GM19099 (cell line): ENCODE results near the gene TMEM229B.

Experiments
- POLR2A ChIP-seq: IDR thresholded peaks from 3 replicates; pipeline ENCODE4 v1.6.1; 2011; ENCODE audit warnings: low read depth; ENCODE audit not compliant: insufficient read length; ENCODE audit errors: extremely low read depth

TMEM229B gene

GRCh38 chr14:67520482-67520881 lies 32.0 kb upstream of the TMEM229B start:
- TF ChIP-seq POLR2A = no peak

- no peak for TF ChIP-seq POLR2A
Observed at GRCh38 chr14:67519406-67519805, 30.9 kb upstream of the TMEM229B start.

GRCh38 chr14:67517083-67517482 lies 28.6 kb upstream of the TMEM229B start:
- TF ChIP-seq POLR2A = no peak

GRCh38 chr14:67516676-67517075 lies 28.2 kb upstream of the TMEM229B start:
- TF ChIP-seq POLR2A = no peak

GRCh38 chr14:67515386-67516079 lies 27.0 kb upstream of the TMEM229B start:
- no peak for TF ChIP-seq POLR2A

GRCh38 chr14:67514650-67515385 lies 26.3 kb upstream of the TMEM229B start:
- no peak for TF ChIP-seq POLR2A

- no peak for TF ChIP-seq POLR2A
Observed at GRCh38 chr14:67514203-67514607, 25.7 kb upstream of the TMEM229B start.

GRCh38 chr14:67513631-67514108 lies 25.1 kb upstream of the TMEM229B start:
- no peak for TF ChIP-seq POLR2A

GRCh38 chr14:67512463-67513310 lies 24.2 kb upstream of the TMEM229B start:
- no peak for TF ChIP-seq POLR2A

- TF ChIP-seq POLR2A = no peak
Observed at GRCh38 chr14:67510836-67511235, 22.3 kb upstream of the TMEM229B start.

- TF ChIP-seq POLR2A = no peak
Observed at GRCh38 chr14:67510121-67510520, 21.6 kb upstream of the TMEM229B start.

- TF ChIP-seq POLR2A = no peak
Observed at GRCh38 chr14:67508956-67509355, 20.4 kb upstream of the TMEM229B start.

GRCh38 chr14:67505254-67505653 lies 16.7 kb upstream of the TMEM229B start:
- no peak for TF ChIP-seq POLR2A

GRCh38 chr14:67503331-67503730 lies 14.8 kb upstream of the TMEM229B start:
- TF ChIP-seq POLR2A = no peak

GRCh38 chr14:67502867-67503266 lies 14.3 kb upstream of the TMEM229B start:
- TF ChIP-seq POLR2A = no peak

- TF ChIP-seq POLR2A = no peak
Observed at GRCh38 chr14:67501670-67502069, 13.1 kb upstream of the TMEM229B start.

- TF ChIP-seq POLR2A = no peak
Observed at GRCh38 chr14:67500981-67501380, 12.5 kb upstream of the TMEM229B start.
